ENCODE measurements around the gene SLC16A5. TPM values are rescaled to one million over a fixed set of nuclear protein-coding genes. Genes with fewer than 3 reads are reported as not detected.
"Not testable (repeated sequence)": the region's sequence is repeated elsewhere in the genome, so short reads cannot be mapped to it uniquely, and the experiment has no call there.

Gene SLC16A5
- total and polyA plus RNA-seq, 2 experiments from 2014 or later = 4.8 to 10.6 TPM

GRCh38 chr17:75044716-75045115 lies 43.0 kb upstream of the SLC16A5 start:
- no peaks in the 10 kb centered on the region for H3K27me3 ChIP-seq (replicated peaks; ENCODE audit: insufficient read depth)
- peaks cover 68% of the 10 kb centered on the region for H3K79me2 ChIP-seq (ENCODE audit: insufficient read depth)
- H3K9ac ChIP-seq = no peak overlapping the region
- H3K9me3 ChIP-seq (ENCODE audit: low read depth) = no peaks in the 10 kb centered on the region
- in situ Hi-C loops (cut with MboI) = no loop called here
- no peak overlapping the region for H3K27ac ChIP-seq
- H4K20me1 ChIP-seq (ENCODE audit: insufficient read depth) = no peaks in the 10 kb centered on the region
- H3F3A ChIP-seq (ENCODE audit: insufficient read depth) = peaks cover 17% of the 10 kb centered on the region
- no peaks in the 10 kb centered on the region for H3K9me2 ChIP-seq (ENCODE audit: insufficient read depth)
- H3K4me3 ChIP-seq = no peak overlapping the region
- H3K4me2 ChIP-seq (ENCODE audit: unreplicated experiment) = no peak overlapping the region
- H3K36me3 ChIP-seq (ENCODE audit: low read depth) = peaks cover 11% of the 10 kb centered on the region
- H3K4me1 ChIP-seq (ENCODE audit: insufficient read depth) = peaks cover 10% of the 10 kb centered on the region; the same call in 1 of the 2 replicates
- no peak overlapping the region for H2AFZ ChIP-seq
- DNase-seq = no peak
- 79 to 84% methylated on average over 7 of the region's 7 CpGs for WGBS, 2 experiments (ENCODE audit: low coverage in 1 of 2, low lambda C conversion rate in 2 of 2, missing lambda C conversion rate in 2 of 2)
- TF ChIP-seq EZH2 (IDR thresholded peaks at IDR 0.05; ENCODE audit: insufficient read depth, poor library complexity, severe bottlenecking) (no peak), EZH2phosphoT487 (IDR thresholded peaks at IDR 0.05; ENCODE audit: insufficient read depth, low read depth) (no peak)

GRCh38 chr17:75045946-75046406 lies 41.8 kb upstream of the SLC16A5 start:
- H3K79me2 ChIP-seq (ENCODE audit: insufficient read depth) = peaks cover 71% of the 10 kb centered on the region

GRCh38 chr17:75046407-75047289 lies 41.1 kb upstream of the SLC16A5 start, which contains the start of the genes ATP5PD and KCTD2:
Gene ATP5PD (minus strand): TSS chr17:75046969. CDS start chr17:75042650, 4,319 bp downstream.
Gene KCTD2 (plus strand): TSS chr17:75047225. CDS start chr17:75047251, 26 bp downstream.
- TF ChIP-seq EZH2phosphoT487 (IDR thresholded peaks at IDR 0.05; ENCODE audit: insufficient read depth, low read depth) (no peak), EZH2 (IDR thresholded peaks at IDR 0.05; ENCODE audit: insufficient read depth, poor library complexity, severe bottlenecking) (no peak)
- DNase-seq = peak; percentile 98
- Histone ChIP-seq H3K27ac (peak within 1 kb of the TSS; percentile 97), H3K9ac (peak within 1 kb of the TSS; percentile 95), H4K20me1 (ENCODE audit: insufficient read depth) (no peaks in the 10 kb centered on the region), H3K4me2 (ENCODE audit: unreplicated experiment) (peak within 1 kb of the TSS; percentile 98), H3K9me3 (ENCODE audit: low read depth) (no peaks in the 10 kb centered on the region), H3K4me1 (ENCODE audit: insufficient read depth) (peaks cover 10% of the 10 kb centered on the region; the same call in 1 of the 2 replicates), H2AFZ (peak within 1 kb of the TSS; percentile 69), H3K36me3 (ENCODE audit: low read depth) (peaks cover 3% of the 10 kb centered on the region; the same call in 1 of the 2 replicates), H3K4me3 (peak within 1 kb of the TSS; percentile 82), H3F3A (ENCODE audit: insufficient read depth) (peaks cover 17% of the 10 kb centered on the region), H3K9me2 (ENCODE audit: insufficient read depth) (no peaks in the 10 kb centered on the region), H3K27me3 (replicated peaks; ENCODE audit: insufficient read depth) (no peaks in the 10 kb centered on the region), H3K79me2 (ENCODE audit: insufficient read depth) (peaks cover 70% of the 10 kb centered on the region)
- in situ Hi-C loops (cut with MboI) = no loop called here
- 1 to 2% methylated on average over 58 to 59 of the region's 72 CpGs for WGBS, 2 experiments (ENCODE audit: low coverage in 1 of 2, low lambda C conversion rate in 2 of 2, missing lambda C conversion rate in 2 of 2)

More at GRCh38 chr17:75045946-75046406, 41.8 kb upstream of the SLC16A5 start:
- H3K9me2 ChIP-seq (ENCODE audit: insufficient read depth); H3K36me3 ChIP-seq (ENCODE audit: low read depth); H3K4me1 ChIP-seq (ENCODE audit: insufficient read depth); in situ Hi-C loops (cut with MboI); DNase-seq; H3K9me3 ChIP-seq (ENCODE audit: low read depth); H4K20me1 ChIP-seq (ENCODE audit: insufficient read depth); H3K27me3 ChIP-seq (replicated peaks; ENCODE audit: insufficient read depth): not testable (repeated sequence)
- WGBS, 2 experiments (ENCODE audit: low coverage in 1 of 2, low lambda C conversion rate in 2 of 2, missing lambda C conversion rate in 2 of 2) = 5 to 6% methylated on average over 25 of the region's 25 CpGs
- H3K9ac ChIP-seq = peak overlapping the region; percentile 95
- peak overlapping the region; percentile 97 for H3K27ac ChIP-seq
- peak overlapping the region; percentile 88 for H3K4me2 ChIP-seq (ENCODE audit: unreplicated experiment)
- H3K4me3 ChIP-seq = peak overlapping the region; percentile 82
- H2AFZ ChIP-seq = peak overlapping the region; percentile 69
- H3F3A ChIP-seq (ENCODE audit: insufficient read depth) = peaks cover 17% of the 10 kb centered on the region

- Histone ChIP-seq H3K4me2 (ENCODE audit: unreplicated experiment) (peak overlapping the region; percentile 98), H3K4me3 (peak overlapping the region; percentile 82), H3K36me3 (ENCODE audit: low read depth) (peaks cover 7% of the 10 kb centered on the region; the same call in 1 of the 2 replicates), H3K9me3 (ENCODE audit: low read depth) (no peaks in the 10 kb centered on the region), H3K27me3 (replicated peaks; ENCODE audit: insufficient read depth) (no peaks in the 10 kb centered on the region), H3K9me2 (ENCODE audit: insufficient read depth) (no peaks in the 10 kb centered on the region), H4K20me1 (ENCODE audit: insufficient read depth) (no peaks in the 10 kb centered on the region), H3K9ac (peak overlapping the region; percentile 95), H3F3A (ENCODE audit: insufficient read depth) (peaks cover 17% of the 10 kb centered on the region), H3K4me1 (ENCODE audit: insufficient read depth) (peaks cover 10% of the 10 kb centered on the region; the same call in 1 of the 2 replicates), H3K27ac (peak overlapping the region; percentile 50), H3K79me2 (ENCODE audit: insufficient read depth) (peaks cover 65% of the 10 kb centered on the region), H2AFZ (peak overlapping the region; percentile 53)
- WGBS, 2 experiments (ENCODE audit: low coverage in 1 of 2, low lambda C conversion rate in 2 of 2, missing lambda C conversion rate in 2 of 2) = 0 to 1% methylated on average over 17 to 21 of the region's 38 CpGs
- peak; percentile 48 for DNase-seq
- TF ChIP-seq EZH2phosphoT487 (IDR thresholded peaks at IDR 0.05; ENCODE audit: insufficient read depth, low read depth) (no peak), EZH2 (IDR thresholded peaks at IDR 0.05; ENCODE audit: insufficient read depth, poor library complexity, severe bottlenecking) (no peak)
- in situ Hi-C loops (cut with MboI) = no loop called here
Observed at GRCh38 chr17:75047398-75048098, 40.2 kb upstream of the SLC16A5 start.
